Measurements from ENCODE around the gene BCL2A1.
"Not testable (repeated sequence)": the region's sequence is repeated elsewhere in the genome, so short reads cannot be mapped to it uniquely, and the experiment has no call there.

The BCL2A1 gene

DNA sequence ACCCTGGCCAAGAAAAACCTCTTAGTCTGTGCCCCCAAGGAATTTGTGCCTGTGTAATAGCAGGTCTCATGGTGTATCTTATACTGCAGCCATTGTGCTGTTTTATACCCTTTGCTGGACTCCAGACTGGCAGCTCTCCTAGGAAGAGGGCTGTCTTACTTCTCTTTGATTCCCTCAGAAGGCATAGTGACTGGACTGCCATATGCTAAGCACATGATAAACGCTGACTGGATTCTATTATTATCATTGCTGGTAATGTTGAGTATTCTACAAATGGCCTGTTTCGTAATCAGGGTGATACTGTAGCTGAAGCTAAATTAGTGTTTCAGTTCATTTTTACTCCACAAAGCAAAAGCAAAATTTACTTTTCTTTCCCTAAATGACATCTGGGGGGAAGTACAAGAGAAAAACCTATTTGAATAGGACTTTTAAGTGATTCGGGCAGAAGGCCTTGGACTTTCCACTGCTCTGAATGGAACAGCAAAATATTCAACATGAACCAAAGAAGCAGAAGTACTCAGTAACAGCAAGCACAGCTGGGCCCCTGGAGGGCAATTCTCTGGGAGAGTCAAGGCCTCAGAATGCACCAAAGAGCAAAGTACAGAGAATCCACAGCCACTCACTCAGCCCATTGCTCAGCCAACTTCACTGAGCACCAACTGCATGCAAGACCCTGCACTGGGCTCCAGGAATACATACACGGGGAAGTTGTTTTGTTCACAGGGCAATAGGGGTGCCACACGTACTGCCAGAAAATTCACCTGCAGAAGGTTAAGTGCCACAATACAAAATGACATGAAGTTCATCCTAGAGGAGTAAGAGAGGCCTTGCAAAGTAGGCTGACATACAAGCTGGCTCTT is 7.9 kb upstream of the BCL2A1 start:
- ATAC-seq (replicated peaks) (peak; percentile 76 to 79), DNase-seq (peak; percentile 79)
- Mint-ChIP-seq H3K27me3 (peaks cover 4% of the 10 kb centered on the region in 2 donors), H3K4me1 (peaks cover 49 to 79% of the 10 kb centered on the region in 2 donors), H3K27ac (peak overlapping the region; percentile 98), H3K4me3 (peak overlapping the region; percentile 59 to 73), H3K36me3 (peaks cover 0 to 3% of the 10 kb centered on the region in 2 donors), H3K9me3 (no peaks in the 10 kb centered on the region)

DNA sequence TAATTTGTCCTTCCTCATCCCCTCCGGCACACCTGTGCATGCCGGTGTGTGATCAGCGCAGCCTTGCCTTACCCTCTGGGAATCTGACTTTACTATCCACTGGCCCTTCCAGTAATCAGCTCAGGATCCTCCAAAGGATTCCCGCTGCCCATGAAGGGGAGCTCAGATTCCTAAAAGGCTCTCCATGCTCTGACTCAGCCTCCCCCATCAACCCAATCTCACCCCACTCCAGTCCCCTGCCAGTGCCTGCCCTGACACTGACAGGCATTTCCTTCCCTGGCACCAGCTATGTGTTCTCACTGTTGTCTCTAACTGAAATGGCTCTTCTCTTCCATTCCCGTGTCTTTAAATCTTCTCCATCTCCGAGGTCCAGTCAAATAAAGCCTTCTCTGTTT is 7.3 kb upstream of the BCL2A1 start:
- DNase-seq = no peak
- Mint-ChIP-seq H3K4me3 (peak overlapping the region; percentile 52 to 59), H3K27me3 (no peaks in the 10 kb centered on the region), H3K27ac (peak overlapping the region; percentile 98), H3K4me1 (peaks cover 49 to 79% of the 10 kb centered on the region in 2 donors), H3K9me3 (no peaks in the 10 kb centered on the region), H3K36me3 (peaks cover 0 to 3% of the 10 kb centered on the region in 2 donors)
- no peak for ATAC-seq (replicated peaks)

DNA sequence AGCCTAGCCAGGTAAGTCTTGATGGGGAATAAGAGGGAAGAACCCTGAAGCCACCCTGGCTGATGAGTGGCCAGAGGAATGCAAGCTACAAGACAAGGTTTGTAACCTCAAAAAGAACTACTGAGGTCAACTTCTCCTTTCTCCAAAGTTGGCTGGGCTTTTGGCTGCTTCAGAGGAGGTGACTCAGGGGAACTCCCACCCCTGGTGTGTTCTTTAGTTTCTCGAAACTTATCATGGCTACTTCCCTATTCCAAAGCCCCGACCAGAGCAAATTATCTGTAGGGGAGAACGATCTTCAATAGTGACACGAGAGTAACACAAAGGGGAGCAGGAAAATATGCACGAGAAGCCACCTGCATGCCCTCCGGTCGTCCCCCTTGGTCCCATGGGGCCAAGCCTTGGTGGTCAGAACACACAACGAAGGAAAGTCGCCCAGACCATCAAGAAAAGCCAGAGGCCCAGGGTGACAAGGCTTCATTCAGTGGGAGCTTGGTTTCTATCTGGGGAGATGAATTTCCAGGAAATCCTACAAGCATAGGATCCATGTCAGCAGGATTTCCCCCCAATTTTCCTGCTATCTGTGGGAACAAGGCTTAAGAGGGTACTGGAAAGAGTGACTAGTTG is 6.5 kb upstream of the BCL2A1 start:
- Mint-ChIP-seq H3K4me3 (peak overlapping the region; percentile 59 to 68), H3K9me3 (no peaks in the 10 kb centered on the region), H3K27me3 (no peaks in the 10 kb centered on the region), H3K4me1 (peaks cover 53 to 79% of the 10 kb centered on the region in 2 donors), H3K27ac (peak overlapping the region; percentile 98), H3K36me3 (peaks cover 0 to 3% of the 10 kb centered on the region in 2 donors)
- ATAC-seq (replicated peaks) (peak; percentile 72 to 77), DNase-seq (peak; percentile 84)

DNA sequence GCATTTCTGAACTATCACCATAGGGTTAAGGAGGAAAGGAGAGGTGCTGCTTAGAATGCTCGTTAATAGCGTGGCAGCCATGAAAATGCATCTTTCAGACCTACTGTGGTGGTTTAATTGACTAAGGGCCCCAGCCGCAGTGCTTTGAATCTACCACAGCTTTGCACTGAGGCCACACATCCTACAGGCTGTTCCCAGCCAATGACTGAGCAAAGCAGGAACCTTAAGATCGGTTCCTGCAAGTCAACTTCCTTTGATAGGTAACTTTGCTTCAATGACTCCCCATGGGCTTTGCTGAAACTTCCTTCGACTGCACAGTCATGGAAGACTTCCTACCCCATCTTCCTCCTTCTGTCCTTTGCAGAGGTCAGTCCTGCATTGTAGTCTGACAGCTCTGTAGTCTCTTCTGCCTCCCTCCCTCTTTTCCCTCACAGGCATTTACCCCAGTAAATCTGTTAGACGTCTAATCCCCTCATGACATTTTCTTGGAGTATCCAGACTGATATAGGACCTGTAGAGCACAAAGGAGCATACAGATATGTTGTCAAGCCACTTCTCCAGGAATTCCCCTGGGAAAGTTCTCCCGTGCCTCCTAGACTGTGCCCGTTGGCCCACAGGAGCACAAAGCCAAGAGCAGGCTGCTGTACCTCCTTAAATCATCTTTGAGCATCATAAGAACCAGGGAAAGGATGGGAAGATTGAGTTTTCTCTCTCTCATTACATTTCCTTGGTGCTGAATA is 2.6 kb upstream of the BCL2A1 start:
- Mint-ChIP-seq H3K36me3 (peaks cover 12 to 18% of the 10 kb centered on the region in 2 donors), H3K4me3 (peak overlapping the region in 1 of 2 donors; percentile 1), H3K4me1 (peaks cover 47 to 61% of the 10 kb centered on the region in 2 donors), H3K9me3 (peaks cover 2 to 3% of the 10 kb centered on the region in 2 donors), H3K27me3 (no peaks in the 10 kb centered on the region), H3K27ac (peak overlapping the region; percentile 32)
- ATAC-seq (replicated peaks) (no peak), DNase-seq (no peak)

- Mint-ChIP-seq H3K27me3 (no peaks in the 10 kb centered on the region), H3K4me3 (no peak overlapping the region), H3K36me3 (peaks cover 18 to 25% of the 10 kb centered on the region in 2 donors), H3K4me1 (peaks cover 40 to 59% of the 10 kb centered on the region in 2 donors), H3K9me3 (peaks cover 2 to 3% of the 10 kb centered on the region in 2 donors), H3K27ac (peak overlapping the region; percentile 32)
- ATAC-seq (replicated peaks) (no peak), DNase-seq (no peak)
Measured at GRCh38 chr15:79972863-79973262, 1.9 kb upstream of the BCL2A1 start.

DNA sequence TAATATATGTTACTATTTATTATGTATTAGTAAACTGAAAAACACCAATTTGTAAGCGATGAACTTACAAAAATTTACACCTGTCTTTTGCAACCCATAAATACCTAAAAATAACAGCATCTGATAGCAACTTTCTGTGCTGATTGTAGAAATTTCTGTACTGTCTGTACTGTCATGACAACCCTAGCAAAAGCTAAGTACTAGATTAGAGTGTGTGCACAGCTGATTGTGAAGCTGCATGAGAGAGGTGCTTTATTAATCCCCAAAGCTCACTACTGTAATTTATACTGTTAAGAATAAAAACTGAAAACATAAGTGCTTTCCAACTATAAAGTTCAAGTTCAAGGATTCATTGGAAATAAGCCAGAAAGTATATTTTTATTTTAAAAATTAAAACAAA is 815 bp downstream of the BCL2A1 start:
- DNase-seq (no peak), ATAC-seq (replicated peaks) (no peak)
- Mint-ChIP-seq H3K27ac (no peak overlapping the region), H3K9me3 (peaks cover 2 to 3% of the 10 kb centered on the region in 2 donors), H3K4me1 (peaks cover 30 to 54% of the 10 kb centered on the region in 2 donors), H3K27me3 (no peaks in the 10 kb centered on the region), H3K4me3 (peak overlapping the region; percentile 65 to 90), H3K36me3 (peaks cover 25 to 39% of the 10 kb centered on the region in 2 donors)

DNA sequence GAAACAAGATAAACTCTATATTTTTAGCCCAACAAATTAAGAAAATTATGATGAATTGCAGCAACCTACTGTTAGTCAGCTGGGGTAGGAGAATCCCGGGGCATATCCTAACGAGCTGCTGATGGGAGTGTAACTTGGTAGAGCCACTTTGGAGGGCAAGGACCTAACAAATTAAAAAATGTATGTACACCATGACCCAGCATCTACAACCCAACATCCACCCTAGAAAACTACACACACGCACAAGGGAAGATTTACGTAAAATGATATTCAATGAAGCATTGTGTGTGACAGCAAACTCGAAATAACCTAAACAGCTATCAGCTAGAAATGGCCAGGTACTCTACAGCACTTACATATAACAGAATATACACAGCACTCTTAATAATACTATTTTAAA is 1.9 kb downstream of the BCL2A1 start:
- Mint-ChIP-seq H3K36me3 (peaks cover 33 to 48% of the 10 kb centered on the region in 2 donors), H3K27me3 (no peaks in the 10 kb centered on the region), H3K27ac (peak overlapping the region; percentile 84), H3K9me3 (peaks cover 2 to 7% of the 10 kb centered on the region in 2 donors), H3K4me3 (peak overlapping the region; percentile 83 to 87), H3K4me1 (peaks cover 36 to 64% of the 10 kb centered on the region in 2 donors)
- ATAC-seq (replicated peaks) (no peak), DNase-seq (no peak)

- H3K27ac Mint-ChIP-seq = peak overlapping the region; percentile 91
- no peaks in the 10 kb centered on the region for H3K27me3 Mint-ChIP-seq
- H3K4me3 Mint-ChIP-seq = peak overlapping the region; percentile 83 to 87
- H3K4me1 Mint-ChIP-seq = peaks cover 25 to 52% of the 10 kb centered on the region in 2 donors
- ATAC-seq (replicated peaks) (no peak), DNase-seq (no peak)
- peaks cover 36 to 56% of the 10 kb centered on the region in 2 donors for H3K36me3 Mint-ChIP-seq
- H3K9me3 Mint-ChIP-seq = peaks cover 2 to 7% of the 10 kb centered on the region in 2 donors
Measured at GRCh38 chr15:79967298-79968182, 3.5 kb downstream of the BCL2A1 start.

- H3K4me3 Mint-ChIP-seq = peak overlapping the region; percentile 83 to 87
- peaks cover 26 to 52% of the 10 kb centered on the region in 2 donors for H3K4me1 Mint-ChIP-seq
Measured at GRCh38 chr15:79966634-79967297, 4.2 kb downstream of the BCL2A1 start.

GRCh38 chr15:79965846-79966630 is 5.0 kb downstream of the BCL2A1 start:
- Mint-ChIP-seq H3K36me3 (peaks cover 39 to 60% of the 10 kb centered on the region in 2 donors), H3K9me3 (peaks cover 2 to 5% of the 10 kb centered on the region in 2 donors), H3K4me3 (peak overlapping the region; percentile 83 to 87), H3K4me1 (peaks cover 21 to 45% of the 10 kb centered on the region in 2 donors), H3K27ac (peak overlapping the region; percentile 91), H3K27me3 (no peaks in the 10 kb centered on the region)
- DNase-seq (no peak), ATAC-seq (replicated peaks) (peak; percentile 68 to 73)

More at GRCh38 chr15:79966634-79967297, 4.2 kb downstream of the BCL2A1 start:
- DNase-seq (no peak), ATAC-seq (replicated peaks) (no peak)
- Mint-ChIP-seq H3K27me3 (no peaks in the 10 kb centered on the region), H3K9me3 (peaks cover 4 to 7% of the 10 kb centered on the region in 2 donors), H3K36me3 (peaks cover 42 to 62% of the 10 kb centered on the region in 2 donors), H3K27ac (peak overlapping the region; percentile 91)

DNA sequence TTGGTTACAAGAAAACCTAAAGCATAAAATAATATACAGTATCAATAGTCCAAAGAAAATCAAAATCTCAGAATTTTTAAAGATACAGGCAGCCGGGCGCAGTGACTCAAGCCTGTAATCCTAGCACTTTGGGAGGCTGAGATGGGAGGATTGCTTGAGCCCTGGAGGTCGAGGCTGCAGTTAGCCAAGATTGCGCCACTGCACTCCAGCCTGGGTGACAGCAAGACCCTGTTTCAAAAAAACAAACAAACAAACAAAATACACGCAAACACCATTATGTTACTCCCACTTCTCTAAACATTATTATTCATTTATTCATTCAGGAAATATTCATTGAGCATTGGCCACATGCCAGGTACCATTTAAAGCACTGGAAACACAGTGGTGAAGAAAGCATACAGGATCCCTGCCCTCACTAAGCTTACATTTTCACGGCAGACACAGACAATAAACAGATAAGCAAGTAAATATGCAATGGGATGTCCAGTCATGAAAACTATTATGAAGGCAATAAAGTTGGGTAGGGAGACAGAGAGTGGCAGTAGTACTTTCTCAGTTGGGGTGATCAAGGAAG is 6.7 kb downstream of the BCL2A1 start:
- H3K4me3 Mint-ChIP-seq = peak overlapping the region; percentile 80 to 85
- no peak for DNase-seq
- peak overlapping the region; percentile 85 for H3K27ac Mint-ChIP-seq
- ATAC-seq (replicated peaks) = no peak
- H3K27me3 Mint-ChIP-seq = no peaks in the 10 kb centered on the region
- peaks cover 18 to 53% of the 10 kb centered on the region in 2 donors for H3K4me1 Mint-ChIP-seq
- peaks cover 4 to 5% of the 10 kb centered on the region in 2 donors for H3K9me3 Mint-ChIP-seq
- peaks cover 44 to 64% of the 10 kb centered on the region in 2 donors for H3K36me3 Mint-ChIP-seq

- H3K27me3 Mint-ChIP-seq; H3K9me3 Mint-ChIP-seq; DNase-seq; ATAC-seq (replicated peaks): not testable (repeated sequence)
- Mint-ChIP-seq H3K27ac (peak overlapping the region; percentile 85), H3K36me3 (peaks cover 41 to 54% of the 10 kb centered on the region in 2 donors), H3K4me1 (peaks cover 17 to 52% of the 10 kb centered on the region in 2 donors), H3K4me3 (peak overlapping the region; percentile 29 to 43)
Measured at GRCh38 chr15:79962921-79963320, 8.1 kb downstream of the BCL2A1 start.

Measured in stimulated activated naive B cell treated with anti-CD40 and anti-IgM and Interleukin-4, amounts not matched to agents 10 μg/mL and 1 μg/mL and 100 μg/mL, for 72 hours (primary cell).